Lower leg skin (tissue), 3 donors: Measurements from ENCODE around the gene SLC39A8.

Source experiments
- POLR2A ChIP-seq, 2 donors: fragments of 450-650 bp; IDR thresholded peaks; one replicate each; pipeline ENCODE4 v1.6.1; 2016 to 2017; ENCODE audit warnings: antibody characterized with exemption in 2 of 2, mild to moderate bottlenecking in 1 of 2, moderate library complexity in 1 of 2
- TF ChIP-seq, protein P1 (sequence below), 3 donors: fragments of 450-650 bp; IDR thresholded peaks; one replicate each; pipeline ENCODE4 v1.5.1; 2016; ENCODE audit warnings: antibody characterized with exemption in 3 of 3, mild to moderate bottlenecking in 3 of 3, moderate library complexity in 2 of 3

GRCh38 chr4:102281171-102281839 lies 64.0 kb downstream of the SLC39A8 start:
- TF ChIP-seq, protein P1, sequence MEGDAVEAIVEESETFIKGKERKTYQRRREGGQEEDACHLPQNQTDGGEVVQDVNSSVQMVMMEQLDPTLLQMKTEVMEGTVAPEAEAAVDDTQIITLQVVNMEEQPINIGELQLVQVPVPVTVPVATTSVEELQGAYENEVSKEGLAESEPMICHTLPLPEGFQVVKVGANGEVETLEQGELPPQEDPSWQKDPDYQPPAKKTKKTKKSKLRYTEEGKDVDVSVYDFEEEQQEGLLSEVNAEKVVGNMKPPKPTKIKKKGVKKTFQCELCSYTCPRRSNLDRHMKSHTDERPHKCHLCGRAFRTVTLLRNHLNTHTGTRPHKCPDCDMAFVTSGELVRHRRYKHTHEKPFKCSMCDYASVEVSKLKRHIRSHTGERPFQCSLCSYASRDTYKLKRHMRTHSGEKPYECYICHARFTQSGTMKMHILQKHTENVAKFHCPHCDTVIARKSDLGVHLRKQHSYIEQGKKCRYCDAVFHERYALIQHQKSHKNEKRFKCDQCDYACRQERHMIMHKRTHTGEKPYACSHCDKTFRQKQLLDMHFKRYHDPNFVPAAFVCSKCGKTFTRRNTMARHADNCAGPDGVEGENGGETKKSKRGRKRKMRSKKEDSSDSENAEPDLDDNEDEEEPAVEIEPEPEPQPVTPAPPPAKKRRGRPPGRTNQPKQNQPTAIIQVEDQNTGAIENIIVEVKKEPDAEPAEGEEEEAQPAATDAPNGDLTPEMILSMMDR (IDR thresholded peaks at IDR 0.05): no peak
- no peak for TF ChIP-seq POLR2A (IDR thresholded peaks at IDR 0.05)
